Activated T-helper 9 cell treated with anti-CD3 and anti-CD28 coated beads, Interleukin-2, amount 50 U/mL, for 16 hours (primary cell): ENCODE measurements around the gene DNAH12.

ENCODE experiments used
- DNase-seq: peaks from one replicate; pipeline ENCODE4 v3.0.0-alpha.2; 2020; ENCODE audit warnings: low read depth

Gene DNAH12, protein sequence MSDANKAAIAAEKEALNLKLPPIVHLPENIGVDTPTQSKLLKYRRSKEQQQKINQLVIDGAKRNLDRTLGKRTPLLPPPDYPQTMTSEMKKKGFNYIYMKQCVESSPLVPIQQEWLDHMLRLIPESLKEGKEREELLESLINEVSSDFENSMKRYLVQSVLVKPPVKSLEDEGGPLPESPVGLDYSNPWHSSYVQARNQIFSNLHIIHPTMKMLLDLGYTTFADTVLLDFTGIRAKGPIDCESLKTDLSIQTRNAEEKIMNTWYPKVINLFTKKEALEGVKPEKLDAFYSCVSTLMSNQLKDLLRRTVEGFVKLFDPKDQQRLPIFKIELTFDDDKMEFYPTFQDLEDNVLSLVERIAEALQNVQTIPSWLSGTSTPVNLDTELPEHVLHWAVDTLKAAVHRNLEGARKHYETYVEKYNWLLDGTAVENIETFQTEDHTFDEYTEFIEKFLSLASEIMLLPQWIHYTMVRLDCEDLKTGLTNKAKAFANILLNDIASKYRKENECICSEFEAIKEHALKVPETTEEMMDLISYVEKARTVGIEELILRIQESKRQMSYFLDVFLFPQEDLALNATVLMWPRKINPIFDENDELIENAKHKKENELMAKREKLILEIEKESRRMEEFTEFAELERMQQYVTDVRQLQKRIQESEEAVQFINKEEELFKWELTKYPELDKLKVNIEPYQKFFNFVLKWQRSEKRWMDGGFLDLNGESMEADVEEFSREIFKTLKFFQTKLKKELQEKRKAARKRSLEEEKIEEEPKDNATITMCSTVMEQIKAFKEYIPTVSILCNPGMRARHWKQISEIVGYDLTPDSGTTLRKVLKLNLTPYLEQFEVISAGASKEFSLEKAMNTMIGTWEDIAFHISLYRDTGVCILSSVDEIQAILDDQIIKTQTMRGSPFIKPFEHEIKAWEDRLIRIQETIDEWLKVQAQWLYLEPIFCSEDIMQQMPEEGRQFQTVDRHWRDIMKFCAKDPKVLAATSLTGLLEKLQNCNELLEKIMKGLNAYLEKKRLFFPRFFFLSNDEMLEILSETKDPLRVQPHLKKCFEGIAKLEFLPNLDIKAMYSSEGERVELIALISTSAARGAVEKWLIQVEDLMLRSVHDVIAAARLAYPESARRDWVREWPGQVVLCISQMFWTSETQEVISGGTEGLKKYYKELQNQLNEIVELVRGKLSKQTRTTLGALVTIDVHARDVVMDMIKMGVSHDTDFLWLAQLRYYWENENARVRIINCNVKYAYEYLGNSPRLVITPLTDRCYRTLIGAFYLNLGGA (N-terminal part only)

DNA sequence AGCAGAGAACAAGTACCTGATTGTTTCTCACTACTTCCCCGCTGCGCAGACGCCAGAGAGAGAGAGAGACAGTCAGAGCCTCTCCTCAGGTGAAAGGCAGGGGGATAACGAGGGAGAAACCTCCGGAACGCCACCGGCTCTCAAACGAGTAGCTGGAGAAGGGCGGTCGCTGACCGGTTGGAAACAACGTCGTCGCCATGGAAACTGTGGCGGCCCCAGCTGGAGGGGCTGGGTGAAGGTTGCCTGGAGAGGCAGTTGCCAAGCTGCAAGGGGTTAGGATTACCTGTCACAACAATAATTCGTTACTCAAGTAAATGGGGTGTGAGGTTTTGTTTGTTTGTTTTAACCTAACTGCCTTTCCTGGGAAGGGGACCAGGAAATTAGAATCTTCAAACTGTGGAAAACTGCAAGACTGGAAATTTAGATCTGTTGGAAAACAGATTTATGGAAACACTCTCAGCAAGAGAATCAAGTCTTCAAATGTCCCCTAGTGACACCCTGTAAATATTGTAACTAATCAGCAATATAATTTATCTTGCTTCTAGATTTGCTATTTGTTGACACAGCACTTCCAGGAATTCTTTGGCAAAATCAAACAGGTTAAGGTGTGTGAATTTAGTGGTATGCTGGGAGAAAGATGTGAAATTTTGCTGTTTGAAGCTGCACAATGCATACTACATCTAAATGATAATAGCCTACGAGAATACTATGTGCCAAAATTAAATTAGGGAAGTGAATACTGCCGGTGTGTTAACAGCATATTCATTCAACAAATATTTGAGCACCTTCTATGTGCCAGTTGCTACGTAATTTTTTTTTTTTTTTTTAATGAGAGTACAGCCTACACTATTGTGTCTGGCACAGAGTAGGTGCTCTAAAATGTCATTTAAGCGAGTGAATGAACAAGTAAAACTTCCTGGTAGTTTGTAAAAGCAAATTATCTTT is at the start of gene DNAH12:
TSS of gene DNAH12 (minus strand) at position 164 of the 945 bp plus-strand sequence. CDS start 1,474 bp downstream, outside the sequence.
- no peak for DNase-seq

DNA sequence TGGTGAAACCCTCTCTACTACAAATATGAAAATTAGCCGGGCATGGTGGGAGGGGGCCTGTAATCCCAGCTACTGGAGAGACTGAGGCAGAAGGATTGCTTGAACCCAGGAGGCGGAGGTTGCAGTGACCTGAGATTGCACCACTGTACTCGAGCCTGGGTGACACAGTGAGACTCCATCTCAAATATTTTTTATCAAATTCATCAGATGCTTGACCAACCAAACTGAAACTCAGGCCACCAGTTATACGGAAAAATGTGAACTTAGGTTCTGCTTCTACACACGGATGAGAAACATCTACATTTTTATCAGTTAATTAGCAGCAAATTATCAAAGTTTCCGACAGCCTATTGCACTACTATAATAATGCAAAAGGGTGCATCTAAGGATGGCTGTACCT is 48.2 kb upstream of the DNAH12 start:
- DNase-seq: no peak

DNA sequence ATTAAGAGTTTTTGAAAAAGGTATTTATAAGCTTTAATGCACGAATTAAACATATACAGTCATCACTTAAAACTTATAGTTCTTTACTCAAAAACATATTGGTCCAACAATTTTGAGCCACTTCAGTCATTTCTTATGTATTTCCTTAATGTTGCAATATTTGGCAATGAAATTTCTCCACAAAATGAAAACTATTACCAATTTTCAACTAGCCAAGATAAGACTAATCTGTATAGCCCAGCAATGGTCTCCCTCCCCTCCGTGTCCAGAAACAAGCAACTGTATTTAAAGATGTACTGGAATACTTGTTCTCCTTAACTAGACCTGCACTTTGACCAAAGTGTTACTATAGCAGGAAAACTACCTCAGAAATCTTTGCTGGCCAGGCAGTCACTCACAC is 43.8 kb upstream of the DNAH12 start:
- no peak for DNase-seq

DNA sequence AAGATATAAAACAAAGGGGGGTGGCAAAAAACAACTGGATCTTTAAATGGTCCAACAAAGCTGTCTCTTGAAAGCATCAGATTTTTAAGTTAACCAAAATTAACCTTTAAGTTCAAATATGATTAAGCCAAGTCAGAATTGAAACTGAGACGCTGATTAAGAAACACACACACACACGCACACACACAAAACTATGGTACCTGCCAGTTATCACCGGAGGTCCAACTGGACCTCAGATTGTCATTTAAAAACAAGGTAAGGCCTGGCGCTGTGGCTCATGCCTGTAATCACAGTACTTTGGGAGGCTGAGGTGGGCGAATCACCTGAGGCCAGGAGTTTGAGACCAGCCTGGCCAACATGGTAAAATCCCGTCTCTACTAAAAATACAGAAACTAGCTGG is 42.6 kb upstream of the DNAH12 start:
- DNase-seq: no peak

DNA sequence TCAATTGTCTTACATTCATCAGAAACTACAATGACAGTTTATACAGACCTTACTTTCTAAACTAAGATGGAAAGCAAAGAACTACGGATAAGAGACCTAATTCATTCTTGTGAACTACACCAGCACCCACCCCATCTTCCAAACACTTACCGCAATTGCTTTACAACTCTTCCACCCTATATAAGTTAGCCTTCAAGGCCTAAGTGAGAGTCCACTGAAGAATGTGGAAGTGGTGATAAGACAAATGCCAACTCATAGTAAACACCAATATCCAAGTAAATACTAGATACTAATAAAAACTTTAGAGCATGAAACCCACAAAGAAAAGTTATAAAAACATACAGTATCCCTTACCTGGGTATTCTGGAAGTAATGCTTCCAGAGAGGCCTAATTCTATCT is 39.4 kb upstream of the DNAH12 start:
- no peak for DNase-seq

DNA sequence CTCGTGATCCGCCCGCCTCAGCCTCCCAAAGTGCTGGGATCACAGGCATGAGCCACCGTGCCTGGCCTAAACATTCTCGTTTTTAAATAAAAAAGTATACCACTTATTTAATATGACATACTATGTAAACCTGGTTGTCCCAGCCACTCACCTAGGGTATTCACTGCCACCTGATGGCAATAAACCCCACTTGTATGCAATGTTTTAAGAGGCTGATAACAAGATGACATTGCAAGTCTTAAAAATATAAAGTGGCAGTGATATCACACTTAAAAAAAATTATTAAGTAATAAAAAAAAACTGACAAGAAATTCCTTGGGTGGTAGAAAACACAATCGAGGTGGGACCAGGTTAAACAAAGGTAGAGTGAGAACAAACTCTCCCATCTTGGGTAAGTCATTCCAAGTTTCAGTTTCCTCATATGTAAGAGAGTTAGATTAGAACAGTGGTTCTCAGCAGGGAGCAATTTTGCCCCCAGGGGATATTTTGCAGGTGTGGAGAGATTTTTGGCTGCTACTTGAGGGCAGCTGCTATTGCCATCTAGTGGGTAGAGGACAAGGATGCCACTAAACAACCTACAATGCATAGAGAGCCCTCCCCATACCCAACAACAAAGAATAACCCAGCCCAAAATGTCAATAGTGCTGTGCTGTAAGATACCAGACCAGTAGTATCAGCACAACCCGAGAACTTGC is 38.5 kb upstream of the DNAH12 start:
- DNase-seq: no peak

DNA sequence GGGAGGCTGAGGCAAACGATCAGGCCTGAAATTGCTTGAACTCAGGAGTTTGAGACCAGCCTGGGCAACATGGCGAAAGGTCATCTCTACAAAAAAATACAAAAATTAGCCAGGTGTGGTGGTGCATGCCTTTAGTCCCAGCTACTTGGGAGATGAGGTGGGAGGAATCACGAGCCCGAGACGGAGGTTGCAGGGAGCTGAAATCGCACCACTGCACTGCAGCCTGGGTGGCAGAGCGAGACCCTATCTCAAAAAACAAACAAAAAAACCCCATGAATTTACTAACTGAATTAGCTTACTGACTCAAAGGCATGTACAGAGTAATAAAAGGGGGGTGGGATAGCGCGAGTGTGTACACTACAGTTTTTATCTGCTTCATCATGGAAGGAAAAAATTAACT is 33.7 kb upstream of the DNAH12 start:
- no peak for DNase-seq

DNA sequence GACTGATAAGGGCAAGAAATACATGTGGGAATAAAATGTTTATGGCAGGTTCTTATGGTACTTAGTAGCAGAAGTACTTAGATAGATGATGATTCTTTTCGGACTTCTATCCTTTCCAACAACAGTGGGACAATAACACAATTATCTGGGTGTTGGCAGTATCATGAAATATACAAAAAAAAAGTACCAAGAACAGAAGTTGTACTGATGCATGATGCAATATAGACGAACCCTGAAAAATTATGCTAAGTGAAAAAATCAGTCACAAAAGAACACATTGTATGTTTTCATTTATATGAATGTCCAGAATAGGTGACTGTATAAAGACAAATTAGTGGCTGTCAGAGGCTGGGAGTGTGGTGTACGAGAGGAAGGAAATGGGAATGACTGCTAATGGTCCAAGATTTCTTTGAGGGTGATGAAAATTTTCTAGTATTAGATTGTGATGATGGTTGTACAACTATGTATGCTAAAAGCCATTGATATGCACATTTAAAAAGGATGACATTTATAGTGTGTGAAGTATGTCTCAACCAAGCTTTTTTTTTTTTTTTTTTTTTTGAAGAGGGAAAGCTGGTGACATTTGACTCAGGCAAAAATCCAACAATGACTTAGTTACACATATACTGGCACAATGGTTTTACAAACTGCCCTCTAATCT is 32.0 kb upstream of the DNAH12 start:
- DNase-seq: no peak

DNA sequence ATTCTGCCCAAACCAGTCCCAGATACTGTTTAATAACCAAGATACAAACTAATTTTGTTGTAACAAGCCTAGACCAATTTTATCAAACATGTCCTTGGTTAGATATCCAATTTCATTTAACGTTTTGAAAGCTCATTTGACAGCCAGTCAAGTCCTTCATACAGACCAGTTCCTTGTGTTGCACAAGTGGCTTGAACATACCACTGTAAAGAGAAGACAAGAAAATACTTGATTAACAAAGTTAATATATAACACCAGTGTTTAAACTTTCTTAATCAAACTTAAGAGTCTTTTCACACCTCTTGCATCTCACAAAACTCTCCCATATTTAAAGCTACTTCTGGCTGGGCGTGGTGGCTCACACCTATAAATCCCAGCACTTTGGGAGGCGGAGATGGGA is 28.0 kb upstream of the DNAH12 start:
- DNase-seq: no peak

DNA sequence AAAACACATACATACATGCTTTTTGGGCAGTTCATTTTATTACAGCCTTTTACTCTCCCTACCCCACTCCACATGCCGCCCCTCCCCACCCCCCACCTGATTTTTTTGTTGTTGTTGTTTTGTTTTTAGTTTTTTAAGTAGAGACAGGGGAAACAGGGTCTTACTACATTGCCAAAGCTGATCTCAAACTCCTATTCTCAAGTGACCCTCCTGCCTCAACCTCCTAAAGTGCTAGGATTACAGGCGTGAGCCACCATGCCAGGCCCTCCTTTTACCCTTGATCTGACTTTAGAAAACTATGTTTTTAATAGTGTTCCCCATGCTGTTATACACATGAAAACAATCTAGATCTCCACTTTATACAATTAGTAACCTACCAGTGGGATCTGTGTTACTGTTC is 26.7 kb upstream of the DNAH12 start:
- DNase-seq: no peak

DNA sequence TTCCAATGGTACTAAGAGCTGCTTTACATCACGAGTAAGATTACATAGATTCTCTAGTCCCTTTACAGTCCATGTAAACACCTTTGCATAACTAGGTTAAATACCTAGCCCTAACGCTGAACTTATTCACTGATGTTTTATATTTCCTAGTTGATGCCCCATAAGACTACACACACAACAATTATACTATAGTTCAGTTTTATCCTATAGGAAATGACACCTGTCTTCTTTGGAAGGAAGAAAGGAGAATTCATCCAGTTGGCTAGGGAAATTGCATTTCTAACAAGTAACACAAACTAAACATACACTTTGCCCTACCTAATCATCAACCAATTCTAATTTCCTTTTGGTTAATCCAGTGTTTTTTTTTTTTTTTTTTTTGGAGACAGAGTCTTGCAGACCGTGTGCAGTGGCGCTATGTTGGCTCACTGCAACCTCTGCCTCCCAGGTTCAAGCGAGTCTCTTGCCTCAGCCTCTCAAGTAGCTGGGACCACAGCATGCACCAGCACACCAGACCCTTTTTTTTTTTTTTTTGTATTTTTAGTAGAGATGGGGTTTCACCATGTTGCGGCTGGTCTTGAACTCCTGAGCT is 25.8 kb upstream of the DNAH12 start:
- DNase-seq: no peak

DNA sequence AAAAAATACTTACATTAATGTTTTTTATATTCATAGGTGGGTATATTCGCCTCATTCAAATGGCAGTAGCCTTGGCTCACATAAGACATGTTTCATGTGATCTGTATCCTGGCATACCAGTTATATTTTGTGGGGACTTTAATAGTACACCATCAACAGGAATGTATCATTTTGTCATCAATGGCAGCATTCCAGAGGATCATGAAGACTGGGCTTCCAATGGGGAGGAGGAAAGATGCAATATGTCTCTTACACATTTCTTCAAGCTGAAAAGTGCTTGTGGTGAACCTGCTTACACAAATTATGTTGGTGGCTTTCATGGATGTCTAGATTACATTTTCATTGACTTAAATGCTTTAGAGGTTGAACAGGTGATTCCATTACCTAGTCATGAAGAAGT is 15.4 kb upstream of the DNAH12 start:
- no peak for DNase-seq

DNA sequence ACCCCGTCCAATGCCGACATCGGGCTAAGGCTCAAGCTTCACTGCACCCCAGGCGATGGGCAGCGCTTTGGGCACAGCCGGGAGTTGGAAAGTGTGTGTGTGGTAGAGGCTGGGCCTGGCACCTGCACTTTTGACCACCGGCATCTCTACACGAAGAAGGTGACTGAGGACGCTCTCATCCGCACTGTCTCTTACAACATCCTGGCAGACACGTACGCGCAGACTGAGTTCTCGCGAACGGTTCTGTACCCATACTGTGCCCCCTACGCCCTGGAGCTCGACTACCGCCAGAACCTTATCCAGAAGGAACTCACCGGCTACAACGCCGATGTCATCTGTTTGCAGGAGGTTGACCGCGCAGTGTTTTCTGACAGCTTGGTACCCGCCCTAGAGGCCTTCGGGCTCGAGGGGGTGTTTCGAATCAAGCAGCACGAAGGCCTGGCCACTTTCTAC is 13.0 kb upstream of the DNAH12 start:
- DNase-seq: peak; percentile 2

DNA sequence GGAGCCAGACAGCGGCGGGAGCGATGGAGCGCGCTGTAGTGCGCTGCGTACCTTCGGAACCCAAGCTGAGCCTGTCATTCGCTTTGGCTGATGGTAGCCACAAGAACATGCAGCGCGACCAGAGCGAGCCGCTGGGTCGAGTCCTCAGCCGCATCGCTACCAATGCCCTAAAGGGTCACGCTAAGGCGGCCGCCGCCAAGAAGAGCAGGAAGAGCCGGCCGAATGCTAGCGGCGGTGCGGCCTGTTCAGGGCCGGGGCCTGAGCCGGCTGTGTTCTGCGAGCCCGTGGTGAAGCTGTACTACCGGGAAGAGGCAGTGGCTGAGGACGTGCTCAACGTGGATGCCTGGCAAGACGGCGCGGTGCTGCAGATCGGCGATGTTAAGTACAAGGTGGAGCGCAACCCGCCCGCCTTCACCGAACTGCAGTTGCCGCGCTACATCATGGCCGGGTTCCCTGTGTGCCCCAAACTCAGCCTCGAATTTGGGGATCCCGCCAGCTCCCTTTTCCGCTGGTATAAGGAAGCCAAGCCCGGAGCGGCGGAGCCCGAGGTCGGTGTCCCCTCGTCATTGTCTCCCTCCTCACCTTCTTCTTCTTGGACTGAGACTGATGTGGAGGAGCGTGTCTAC is 12.4 kb upstream of the DNAH12 start:
- peak; percentile 13 for DNase-seq

DNA sequence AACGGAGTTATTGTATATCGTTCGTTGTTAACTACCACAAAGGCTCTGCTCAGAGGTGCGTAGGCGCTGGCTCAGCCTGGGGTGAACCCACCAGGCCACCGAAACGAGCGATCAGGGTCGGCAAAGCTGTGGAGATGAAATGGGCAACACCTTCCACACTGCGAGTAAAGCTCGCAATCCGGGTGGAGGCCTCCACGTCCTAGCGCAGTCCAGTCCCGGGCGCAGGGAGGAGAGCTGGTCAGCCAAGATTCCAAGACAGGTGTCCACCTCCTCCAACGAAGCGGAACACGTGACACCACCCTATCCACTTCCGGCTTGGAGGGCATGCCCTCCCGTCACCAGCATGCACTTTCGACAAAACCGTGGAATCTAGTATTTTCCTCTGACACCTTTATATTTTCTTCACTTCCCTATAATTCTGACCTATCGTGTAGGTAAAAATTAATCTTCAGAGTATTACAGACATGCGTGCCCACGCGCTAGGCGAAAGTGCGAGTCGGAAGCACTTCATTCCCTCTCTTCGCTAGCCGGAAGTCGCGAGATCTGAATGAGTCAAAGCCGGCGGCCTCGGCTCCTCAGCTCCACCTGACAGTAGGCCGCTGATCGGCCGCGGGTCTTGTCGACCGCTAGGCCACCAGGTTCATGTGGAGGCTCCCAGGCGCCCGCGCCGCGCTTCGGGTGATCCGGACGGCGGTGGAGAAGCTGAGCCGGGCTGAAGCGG is 11.8 kb upstream of the DNAH12 start, which contains the start of gene PDE12:
TSS of gene PDE12 (plus strand) at position 537 of the 721 bp plus-strand sequence. CDS start at position 643, 106 bp downstream.
- DNase-seq: peak; percentile 76

DNA sequence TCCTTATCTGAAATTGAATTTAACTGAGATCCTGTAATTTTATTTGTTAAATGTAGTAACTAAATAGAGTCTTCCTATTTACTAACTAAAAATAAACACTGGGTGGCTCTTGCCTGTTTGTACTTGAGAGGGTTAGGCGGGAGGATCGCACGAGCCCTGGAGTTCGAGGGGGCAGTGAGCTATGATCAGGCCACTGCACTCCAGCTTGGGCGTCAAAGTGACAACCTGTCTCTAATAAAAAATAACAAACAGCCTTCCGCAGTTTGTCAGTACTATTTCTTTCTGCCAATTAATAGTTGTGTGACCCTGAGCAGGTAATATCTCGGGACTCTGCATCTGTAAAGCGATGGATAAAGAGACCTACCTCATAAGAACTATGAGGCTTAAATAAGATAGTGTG is 11.2 kb upstream of the DNAH12 start:
- no peak for DNase-seq

DNA sequence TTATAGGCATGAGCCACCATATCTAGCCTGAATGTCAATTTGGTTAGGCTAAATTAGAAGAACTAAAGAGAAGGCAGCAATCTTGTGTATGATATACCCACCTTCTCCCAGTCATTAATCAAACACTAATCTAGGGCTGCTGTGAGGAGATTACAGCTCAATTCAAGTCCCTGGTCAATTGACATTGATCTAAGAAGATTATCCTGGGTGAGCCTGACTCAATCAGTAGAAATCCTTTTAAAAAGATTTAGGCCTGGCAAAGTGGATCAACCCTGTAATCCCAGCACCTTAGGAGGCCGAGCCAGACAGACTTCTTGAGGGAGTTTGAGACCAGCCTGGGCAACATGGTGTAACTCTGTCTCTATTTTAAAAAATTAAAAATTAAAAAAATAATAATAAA is 2.5 kb upstream of the DNAH12 start:
- no peak for DNase-seq

DNA sequence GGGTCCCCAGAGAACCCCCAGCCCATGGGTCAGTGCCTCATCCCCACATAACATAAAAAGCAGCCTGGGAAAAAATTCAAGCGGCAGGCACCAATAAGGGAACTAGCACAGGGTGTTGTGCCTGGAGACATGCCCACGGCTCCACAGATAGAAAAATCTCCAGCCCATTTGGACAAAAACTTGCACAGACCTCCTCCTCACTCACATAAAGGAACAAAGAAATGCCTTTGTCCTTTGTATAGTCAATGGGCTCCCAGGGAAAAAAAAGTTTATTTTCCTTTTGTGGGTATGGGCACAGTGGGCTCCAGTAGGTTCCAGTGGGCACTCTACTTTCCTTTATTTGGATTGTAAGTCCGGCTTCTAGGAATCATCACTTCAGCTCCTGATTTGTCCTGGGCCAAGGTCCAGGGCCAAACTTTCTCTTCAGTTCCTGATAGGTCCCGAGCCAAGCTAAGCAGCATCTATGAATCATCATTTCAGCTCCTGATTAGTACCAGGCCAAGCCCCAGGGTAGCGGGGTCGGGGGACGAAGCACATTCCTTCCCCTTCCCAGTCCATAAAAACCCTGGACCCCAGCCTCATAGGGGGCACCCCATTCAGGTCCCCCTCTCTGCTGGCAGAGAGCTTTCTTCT is 1.6 kb upstream of the DNAH12 start:
- no peak for DNase-seq
